Amniotic epithelial cell (primary cell): ENCODE measurements around the gene LARGE2.

Experiments
- DNase-seq: peaks from one replicate; pipeline ENCODE4 v3.0.0-alpha.2; 2010; ENCODE audit warnings: low read depth

Gene LARGE2

DNA sequence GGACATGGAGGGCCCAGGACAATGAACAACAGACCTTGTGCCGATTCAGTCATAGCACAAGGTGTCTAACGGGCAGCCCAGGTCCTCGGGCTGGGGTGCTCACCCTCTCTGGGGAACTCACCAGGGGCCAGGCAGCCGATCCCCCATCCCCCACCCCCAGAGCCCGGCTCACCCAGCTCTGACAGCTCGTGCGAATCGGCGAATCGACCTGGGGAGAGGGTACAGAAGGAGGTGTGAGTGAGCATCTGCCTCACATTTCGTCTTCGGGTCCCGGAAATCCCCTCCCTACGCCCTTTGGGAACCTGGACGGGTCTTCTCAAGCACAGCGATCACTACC is 5.2 kb upstream of the LARGE2 start:
- DNase-seq = no peak

DNA sequence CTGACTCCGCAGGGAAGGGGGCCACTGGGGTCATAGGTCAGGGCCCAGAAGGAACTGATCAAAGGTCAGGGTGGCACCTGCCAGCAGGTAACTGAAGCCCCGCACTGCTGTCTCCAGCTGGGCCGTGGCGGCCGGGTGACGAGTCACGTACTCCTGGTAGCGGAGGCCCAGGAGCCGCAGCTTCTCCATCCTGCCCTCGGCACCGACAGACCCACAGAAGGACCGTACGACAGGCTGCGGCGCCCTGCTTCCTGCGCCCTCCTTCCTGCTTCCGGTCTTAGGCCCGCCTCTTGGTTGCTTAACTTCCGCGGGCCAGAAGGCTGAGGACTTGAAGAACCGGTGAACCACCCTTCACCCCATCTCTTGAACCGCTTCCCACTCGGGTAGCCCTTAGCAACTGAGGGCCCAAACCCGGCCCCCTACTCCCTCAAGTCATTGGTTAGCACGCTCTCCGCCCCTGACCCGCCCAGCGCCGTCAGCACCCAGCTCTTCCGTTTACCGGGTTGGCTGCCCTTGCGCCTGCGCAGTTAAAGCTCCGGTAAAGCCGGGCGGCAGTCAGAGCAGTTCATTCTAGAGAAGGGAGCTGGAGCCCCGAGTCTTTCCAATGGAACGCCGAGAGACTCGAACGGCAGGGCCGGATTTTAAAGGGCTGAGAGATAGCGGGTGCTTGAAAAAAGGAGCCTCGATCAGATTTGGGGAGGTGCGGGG is 4.7 kb upstream of the LARGE2 start, which contains the start of gene PEX16:
TSS of gene PEX16 (minus strand) at position 255 of the 708 bp plus-strand sequence. CDS start at position 189, 66 bp downstream.
- peak; percentile 100 for DNase-seq

DNA sequence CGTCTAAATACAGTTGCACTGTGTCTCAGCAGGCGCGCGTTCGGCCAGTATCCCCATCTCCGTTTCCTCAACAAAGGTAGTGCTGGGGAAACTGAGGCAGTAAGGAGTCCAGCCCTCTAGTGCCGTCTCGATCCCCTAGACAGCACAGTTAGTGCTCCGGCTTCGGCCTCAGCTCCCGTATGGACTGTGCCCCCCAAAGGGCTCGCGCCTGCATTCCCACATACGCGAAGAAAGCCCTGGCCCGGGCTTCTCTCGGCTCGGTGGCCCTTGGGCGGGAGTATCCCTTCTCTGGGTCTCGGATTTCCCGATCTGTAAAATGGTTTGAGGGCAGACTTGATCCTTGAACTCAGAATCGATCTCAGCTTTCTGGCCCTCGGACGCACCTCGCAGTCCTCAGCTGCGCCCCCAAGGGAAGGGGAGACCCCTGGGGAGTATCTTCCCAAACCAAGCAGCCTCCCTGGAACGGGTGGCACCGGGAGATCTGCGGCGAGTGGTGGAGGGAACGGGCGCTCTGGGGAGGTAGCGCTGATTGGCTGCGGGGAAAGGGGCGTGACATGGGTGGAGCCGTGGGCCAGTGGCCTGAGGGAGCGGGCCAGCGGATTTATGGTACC is 4.0 kb upstream of the LARGE2 start:
- DNase-seq = peak; percentile 64

DNA sequence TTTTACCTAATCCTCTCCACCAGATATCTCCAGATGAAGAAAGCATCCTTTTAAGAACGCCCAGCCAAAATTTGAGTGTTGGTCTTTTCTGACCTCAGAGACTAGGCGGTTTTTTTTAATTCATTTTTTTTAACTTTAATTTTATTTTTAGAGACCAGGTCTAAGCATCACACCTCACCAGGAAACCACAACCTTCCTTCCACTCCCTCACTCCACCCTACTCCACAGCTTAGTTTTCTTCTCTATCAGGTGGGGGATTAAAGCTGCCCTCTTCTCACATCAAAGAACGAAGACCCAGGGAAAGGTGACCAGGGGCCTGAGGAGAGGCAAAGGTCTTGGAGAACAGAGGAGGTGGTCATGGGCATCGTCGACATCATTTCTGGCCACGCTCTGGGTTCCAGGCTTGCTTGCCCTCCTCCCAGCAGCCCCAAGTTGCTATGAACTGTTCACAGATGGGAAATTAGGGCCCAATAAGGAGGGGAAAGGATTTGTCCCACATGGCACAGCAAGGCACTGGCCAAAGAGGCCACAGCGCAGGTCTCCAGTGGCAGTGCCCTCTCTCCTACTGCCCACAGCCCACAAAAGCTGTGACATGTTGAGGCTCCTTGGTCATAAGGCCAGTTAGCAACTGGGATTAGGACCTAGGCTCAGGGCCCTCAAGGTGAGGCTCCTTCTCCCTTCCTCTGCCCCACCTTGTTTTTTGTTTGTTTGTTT is 3.3 kb upstream of the LARGE2 start:
- no peak for DNase-seq

DNA sequence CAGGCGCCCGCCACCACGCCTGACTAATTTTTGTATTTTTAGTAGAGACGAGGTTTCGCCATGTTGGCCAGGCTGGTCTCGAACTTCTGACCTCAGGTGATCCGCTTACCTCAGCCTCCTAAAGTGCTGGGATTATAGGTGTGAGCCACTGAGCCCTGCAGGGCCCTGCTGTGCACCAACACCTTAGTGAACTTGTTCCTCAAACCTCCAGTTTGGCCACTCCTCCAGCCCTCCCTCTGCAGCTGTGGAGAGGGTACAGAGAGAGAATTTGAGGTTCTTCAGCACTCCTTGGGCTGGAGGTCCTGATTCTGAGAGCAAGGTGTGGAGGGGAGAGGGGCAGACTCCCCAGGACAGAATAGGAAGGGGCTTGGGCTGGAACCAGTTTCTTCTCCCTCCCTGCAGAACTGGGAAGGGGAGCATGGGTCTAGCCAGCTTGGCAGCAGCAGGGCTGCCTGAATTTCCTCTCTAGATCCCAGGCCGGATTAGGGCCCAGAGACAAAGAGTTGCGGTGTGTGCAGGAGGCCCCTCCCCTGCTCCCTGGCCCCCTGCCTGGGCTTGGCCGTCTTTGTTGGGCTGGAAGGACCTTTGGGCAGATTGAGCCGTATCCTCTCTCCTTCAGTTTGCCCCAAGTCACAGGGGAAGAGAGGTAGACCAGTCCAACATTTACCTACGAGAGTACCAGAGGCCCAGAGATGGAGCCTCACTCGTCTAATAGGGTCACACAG is 2.5 kb upstream of the LARGE2 start:
- no peak for DNase-seq

DNA sequence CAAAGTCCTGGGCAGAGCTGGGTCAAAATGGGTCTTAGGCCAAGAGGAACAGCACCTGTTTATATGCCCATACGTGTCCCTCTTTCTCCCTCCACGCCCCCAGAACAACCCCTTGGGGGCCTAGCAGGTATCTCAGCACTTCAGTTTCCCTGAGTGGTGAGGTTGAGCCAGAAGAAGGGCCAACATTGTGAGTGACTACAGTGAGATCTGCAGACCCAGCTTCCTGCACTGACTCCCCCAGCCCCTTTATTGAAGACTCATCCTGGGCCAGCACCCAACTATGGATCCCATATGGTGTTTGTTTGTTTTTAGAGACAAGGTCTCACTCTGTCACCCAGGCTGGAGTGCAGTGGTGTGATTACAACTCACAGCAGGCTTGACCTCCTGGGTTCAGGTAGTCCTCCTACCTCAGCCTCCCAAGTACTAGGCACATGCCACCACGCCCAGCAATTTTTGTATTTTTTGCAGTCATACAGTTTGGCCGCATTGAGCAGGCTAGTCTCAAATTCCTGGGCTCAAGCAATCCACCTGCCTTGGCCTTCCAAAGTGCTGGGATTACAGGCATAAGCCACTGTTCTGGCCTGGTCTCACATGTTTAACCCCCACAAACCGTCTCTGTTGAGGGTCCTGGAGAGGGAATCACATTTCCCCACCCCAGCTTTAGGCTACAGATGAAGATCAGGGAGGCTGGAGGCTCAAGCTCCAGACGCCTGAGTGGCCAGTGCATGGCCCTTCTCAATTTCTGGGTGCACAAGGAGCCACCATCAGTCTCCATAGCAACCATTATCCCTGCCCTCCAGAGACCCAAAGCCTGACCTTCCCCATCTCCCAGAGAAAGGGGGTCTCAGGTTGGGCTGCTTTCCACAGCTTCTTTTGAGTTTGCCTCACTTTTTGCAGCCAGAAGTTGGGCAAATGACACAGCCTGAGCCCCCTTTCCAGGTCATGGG is 1.7 kb upstream of the LARGE2 start:
- DNase-seq = no peak

DNA sequence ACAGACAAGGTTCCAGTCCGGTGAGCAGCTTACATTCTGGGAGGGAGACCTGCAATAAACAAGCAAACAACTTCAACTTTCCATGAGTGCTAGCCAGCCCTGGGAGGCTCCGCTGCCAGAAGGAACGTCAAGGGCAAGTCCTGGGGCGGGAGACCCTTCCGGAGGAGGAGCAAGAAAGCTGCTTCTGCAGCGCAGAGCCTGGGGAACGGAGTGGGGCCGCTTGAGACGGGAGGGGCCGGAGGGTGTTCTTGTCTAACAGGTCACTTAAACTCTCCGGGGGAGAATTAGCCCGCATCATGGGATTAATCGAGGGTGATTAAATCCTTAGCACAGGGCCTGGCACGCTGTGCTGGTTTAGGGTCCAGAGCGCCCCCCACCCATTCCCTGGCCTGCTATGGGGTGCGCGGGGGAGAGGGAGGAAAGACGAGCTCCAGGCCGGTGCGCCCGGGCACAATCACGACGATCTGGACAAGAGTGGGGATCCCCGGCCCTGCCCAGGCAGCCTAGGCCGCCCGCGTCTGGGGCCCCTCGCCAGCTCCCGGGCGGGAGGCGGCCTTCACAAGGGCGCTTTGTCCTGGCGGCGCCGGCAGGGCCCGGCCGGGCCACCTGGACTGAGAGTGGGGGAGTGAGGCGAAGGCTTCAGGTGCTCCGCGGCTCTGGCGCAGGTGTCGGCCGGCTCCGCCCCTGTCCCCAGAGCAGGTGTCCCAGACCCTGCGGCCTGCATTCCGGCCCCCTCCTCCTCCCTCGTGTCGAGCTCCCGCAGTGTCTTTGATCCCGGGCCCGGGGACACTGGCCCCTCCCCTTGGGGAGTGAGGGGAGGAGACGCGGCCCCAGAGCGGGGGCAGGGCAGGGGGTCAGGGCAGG is 663 bp upstream of the LARGE2 start:
- no peak for DNase-seq

DNA sequence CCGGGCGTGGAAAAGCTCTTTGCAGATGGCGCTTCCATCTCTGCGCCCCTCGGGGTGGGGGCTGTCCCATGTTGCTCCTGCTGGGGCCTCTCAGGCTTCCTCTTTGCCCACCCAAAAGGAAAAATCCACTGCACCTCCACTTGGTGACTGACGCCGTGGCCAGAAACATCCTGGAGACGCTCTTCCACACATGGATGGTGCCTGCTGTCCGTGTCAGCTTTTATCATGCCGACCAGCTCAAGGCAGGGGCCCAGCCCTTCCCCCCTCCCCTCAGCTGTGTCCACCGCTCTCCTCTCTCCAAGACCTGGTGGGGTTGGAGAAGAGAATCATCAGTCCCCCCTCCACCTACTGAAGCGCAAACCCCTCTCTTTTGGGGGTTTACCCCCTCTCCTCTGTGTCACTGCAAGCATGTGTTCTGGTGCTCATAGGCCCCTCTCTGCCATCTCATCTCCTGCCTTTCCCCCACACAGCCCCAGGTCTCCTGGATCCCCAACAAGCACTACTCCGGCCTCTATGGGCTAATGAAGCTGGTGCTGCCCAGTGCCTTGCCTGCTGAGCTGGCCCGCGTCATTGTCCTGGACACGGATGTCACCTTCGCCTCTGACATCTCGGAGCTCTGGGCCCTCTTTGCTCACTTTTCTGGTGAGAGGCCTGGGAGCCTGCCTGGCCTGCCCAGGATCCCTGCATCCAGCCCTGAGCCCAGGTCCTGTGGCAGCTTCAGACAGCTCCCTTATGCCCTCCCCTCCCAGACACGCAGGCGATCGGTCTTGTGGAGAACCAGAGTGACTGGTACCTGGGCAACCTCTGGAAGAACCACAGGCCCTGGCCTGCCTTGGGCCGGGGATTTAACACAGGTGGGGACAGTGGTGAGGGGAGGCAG is 1.8 kb downstream of the LARGE2 start:
- DNase-seq = no peak

DNA sequence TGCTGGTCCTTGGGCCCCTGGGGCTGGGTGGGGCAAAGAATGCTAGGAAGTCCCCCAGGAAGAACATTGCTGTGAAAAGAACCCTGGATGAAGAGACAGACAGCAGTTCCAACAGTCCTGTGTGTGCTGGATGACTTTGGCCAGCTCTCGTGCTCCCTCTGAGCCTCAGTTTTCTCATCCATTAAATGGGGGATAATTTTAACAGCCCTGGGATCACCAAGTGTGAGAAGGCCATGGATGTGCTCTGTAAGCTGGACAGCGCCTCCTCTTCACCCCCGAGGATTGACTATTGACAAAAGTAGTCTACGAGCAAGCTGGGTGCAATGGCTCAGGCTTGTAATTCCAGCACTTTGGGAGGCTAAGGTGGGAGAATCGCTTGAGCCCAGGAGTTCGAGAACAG is 2.5 kb downstream of the LARGE2 start:
- no peak for DNase-seq

DNA sequence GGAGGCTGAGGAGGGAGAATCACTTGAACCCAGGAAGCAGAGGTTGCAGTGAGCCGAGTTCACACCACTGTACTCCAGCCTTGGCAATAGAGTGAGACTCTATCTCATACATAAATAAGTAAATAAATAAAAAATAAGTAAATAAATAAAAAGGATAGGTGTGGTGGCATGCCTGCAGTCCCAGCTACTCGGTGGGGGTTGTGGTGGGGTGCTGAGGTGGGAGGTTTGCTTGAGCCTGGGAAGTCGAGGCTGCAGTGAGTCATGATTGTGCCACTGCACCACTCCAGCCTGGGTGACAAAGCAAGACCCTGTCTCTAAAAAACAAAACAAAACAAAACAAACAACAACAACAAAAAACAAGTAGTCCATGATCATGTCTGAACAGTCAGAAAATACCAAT is 3.1 kb downstream of the LARGE2 start:
- no peak for DNase-seq

DNA sequence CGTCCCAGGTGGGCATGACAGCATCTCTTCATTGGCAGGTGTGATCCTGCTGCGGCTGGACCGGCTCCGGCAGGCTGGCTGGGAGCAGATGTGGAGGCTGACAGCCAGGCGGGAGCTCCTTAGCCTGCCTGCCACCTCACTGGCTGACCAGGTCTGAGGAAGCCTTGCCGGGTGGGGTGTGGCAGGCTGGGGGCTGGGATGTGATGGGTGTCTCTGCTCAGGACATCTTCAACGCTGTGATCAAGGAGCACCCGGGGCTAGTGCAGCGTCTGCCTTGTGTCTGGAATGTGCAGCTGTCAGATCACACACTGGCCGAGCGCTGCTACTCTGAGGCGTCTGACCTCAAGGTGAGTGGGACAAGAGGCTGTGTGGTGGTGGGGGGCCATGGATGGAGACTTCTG is 3.5 kb downstream of the LARGE2 start:
- no peak for DNase-seq

DNA sequence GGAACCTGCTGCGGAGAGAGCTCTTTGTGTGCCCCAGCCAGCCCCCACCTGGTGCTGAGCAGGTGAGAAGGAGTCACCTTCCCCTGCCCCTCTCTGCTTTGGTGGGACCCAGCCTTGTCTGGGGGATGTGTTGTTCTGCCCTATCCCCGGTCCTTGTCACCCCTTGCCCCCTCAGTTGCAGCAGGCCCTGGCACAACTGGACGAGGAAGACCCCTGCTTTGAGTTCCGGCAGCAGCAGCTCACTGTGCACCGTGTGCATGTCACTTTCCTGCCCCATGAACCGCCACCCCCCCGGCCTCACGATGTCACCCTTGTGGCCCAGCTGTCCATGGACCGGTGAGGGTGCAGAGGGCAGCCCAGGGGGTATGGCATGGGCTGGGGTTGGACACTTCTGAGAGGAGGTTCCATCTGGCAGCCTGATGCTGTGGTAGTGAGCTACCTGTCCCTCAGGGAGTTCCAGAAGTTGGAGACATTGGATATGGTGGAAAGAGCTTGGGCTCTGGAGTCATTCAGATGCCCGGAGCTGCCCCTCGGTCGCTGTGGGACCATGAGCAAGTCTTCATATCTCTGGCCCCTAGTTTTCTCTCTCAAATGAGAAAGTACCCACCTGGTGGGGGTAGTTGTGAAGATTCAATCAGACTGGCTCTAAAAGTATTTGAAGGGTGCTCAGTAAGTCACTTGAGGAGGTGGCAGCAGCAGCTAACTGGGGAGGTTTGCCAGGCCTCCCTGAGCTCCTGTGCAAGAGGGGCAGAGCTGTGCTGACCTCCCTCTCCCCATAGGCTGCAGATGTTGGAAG is 4.3 kb downstream of the LARGE2 start:
- DNase-seq = no peak

DNA sequence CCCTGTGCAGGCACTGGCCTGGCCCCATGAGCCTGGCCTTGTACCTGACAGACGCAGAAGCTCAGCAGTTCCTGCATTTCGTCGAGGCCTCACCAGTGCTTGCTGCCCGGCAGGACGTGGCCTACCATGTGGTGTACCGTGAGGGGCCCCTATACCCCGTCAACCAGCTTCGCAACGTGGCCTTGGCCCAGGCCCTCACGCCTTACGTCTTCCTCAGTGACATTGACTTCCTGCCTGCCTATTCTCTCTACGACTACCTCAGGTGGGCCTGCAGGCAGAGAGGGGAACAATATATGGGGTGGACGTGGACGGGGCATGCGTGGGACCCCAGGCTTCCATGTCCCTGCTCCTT is 4.9 kb downstream of the LARGE2 start:
- DNase-seq = no peak

DNA sequence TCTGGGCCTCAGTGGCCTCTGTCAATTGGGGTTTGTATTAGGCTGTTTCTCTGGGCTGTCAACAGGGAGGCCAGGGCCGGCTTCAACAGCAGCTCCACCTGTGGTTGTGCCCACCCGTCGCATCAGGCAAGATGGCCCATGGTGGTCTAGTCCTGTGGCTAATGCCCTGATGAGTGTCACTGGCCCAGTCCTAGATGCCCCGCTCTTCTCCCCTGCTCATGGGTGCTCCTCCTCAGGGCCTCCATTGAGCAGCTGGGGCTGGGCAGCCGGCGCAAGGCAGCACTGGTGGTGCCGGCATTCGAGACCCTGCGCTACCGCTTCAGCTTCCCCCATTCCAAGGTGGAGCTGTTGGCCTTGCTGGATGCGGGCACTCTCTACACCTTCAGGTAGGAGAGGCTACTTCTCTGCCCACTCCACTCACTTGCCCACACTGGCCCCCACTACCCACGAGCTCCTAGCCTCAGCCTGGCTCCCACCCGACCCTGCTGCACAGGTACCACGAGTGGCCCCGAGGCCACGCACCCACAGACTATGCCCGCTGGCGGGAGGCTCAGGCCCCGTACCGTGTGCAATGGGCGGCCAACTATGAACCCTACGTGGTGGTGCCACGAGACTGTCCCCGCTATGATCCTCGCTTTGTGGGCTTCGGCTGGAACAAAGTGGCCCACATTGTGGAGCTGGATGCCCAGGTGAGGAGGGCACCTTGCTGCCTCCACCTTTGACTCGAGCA is 5.4 kb downstream of the LARGE2 start:
- no peak for DNase-seq

DNA sequence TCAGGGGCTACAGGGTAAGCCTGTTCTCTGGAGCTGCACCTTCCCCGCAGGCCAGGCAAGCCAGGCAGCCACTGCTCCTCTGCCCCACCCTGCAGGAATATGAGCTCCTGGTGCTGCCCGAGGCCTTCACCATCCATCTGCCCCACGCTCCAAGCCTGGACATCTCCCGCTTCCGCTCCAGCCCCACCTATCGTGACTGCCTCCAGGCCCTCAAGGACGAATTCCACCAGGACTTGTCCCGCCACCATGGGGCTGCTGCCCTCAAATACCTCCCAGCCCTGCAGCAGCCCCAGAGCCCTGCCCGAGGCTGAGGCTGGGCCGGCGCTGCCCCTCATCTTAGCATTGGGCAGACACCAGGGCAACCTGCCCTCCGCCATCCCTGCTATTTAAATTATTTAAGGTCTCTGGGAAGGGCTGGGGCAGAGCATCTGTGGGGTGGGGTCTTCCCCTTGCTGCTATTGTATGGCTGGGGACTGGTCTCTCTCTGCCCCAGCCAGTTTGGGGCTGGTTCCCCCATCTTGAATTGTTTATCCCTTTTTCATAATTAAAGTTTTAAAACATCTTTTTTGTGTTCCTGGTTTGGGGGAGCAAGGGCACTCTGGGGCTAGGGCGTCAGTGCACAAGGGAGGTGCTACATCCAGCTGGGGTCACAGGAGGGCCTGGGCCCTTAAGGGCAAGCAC is 6.2 kb downstream of the LARGE2 start:
- DNase-seq = no peak

DNA sequence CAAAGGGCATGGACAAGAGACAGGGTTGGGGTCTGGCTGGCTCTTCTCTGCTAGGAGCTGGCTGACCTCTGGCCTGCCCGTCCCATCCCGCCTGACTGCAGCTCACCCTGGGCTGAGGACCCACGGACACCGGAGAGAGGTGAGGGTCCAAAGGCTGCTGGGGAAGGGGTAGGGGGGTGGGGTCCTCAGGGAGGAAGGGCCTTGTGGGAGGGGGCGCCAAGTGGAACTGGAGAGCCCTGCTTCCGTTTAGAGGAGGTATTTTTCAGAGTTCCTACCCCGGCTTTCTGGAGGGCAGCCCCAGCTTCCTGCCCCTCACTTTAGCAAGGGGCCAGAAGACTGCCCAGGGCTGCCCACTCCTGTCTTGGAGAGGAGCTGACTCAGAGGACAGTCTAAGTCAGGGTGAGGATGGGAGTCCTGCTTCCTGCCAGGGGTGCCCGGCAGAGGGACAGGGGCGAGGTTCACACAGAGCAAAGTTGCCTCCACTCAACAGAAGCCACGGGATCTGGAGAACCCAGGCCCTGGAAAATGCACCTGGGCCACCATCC is 7.1 kb downstream of the LARGE2 start:
- no peak for DNase-seq
